Thyroid gland (tissue), 4 donors: ENCODE measurements around the gene PRKD2. TPM values are rescaled to one million over a fixed set of nuclear protein-coding genes. Genes with fewer than 3 reads are reported as not detected.

Source experiments
- DNase-seq, 2 donors: peaks; one replicate each; pipeline ENCODE4 v3.0.0-alpha.2; 2019
- H3K27ac ChIP-seq, 3 donors: fragments of 200-600 bp; sonication (generic); 1 replicate in 2 of 3; 2 replicates in 1 of 3; pipeline ENCODE4 v1.5.1; 2016 to 2019; ENCODE audit warnings: mild to moderate bottlenecking in 1 of 3, moderate library complexity in 1 of 3
- H3K27me3 ChIP-seq: fragments of 200-600 bp; sonication (generic); one replicate; pipeline ENCODE4 v1.5.1; 2019
- H3K36me3 ChIP-seq, 2 donors: fragments of 200-600 bp; sonication (generic); one replicate each; pipeline ENCODE4 v1.5.1; 2016 to 2019
- H3K4me1 ChIP-seq, 2 donors: fragments of 200-600 bp; sonication (generic); one replicate each; pipeline ENCODE4 v1.5.1; 2017 to 2019
- H3K4me3 ChIP-seq, 3 donors: fragments of 200-600 bp; sonication (generic); replicated peaks in 1 of 3; 1 replicate in 2 of 3; 2 replicates in 1 of 3; pipeline ENCODE4 v1.5.1; 2016; ENCODE audit warnings: mild to moderate bottlenecking in 1 of 3
- H3K9me3 ChIP-seq: fragments of 200-600 bp; sonication (generic); one replicate; pipeline ENCODE4 v1.5.1; 2017
- POLR2A ChIP-seq, 2 donors: fragments of 450-650 bp; IDR thresholded peaks; one replicate each; pipeline ENCODE4 v1.6.1; 2017; ENCODE audit warnings: antibody characterized with exemption in 2 of 2, mild to moderate bottlenecking in 2 of 2, moderate library complexity in 1 of 2
- WGBS, 2 donors: methylation state at CpG; one replicate each; pipeline ENCODE4 v1.1.5; 2017; 5-methylcytosine and 5-hydroxymethylcytosine counted together
- intact Hi-C: fragments of 100-400 bp; cut with DNase I; formaldehyde crosslinking; loops from one replicate; pipeline ENCODE4 v1.15.1; 2023
- total RNA-seq, 4 donors: library from RNA; depleted of rRNA; stranded (reverse); fragments of >200 nt; gene quantifications; one replicate each; pipeline ENCODE4 v1.2.3, GENCODE V29; 2016
- TF ChIP-seq, protein P1 (sequence below), 6 experiments: fragments of 200-600 bp in 3 of 6; fragments of 450-650 bp in 3 of 6; sonication (generic) in 3 of 6; IDR thresholded peaks; one replicate each; pipeline ENCODE4 v1.5.1; 2016 to 2019; ENCODE audit warnings: antibody characterized with exemption in 6 of 6, mild to moderate bottlenecking in 2 of 6, inconsistent platforms in 1 of 6, moderate library complexity in 1 of 6

The PRKD2 gene
- total RNA-seq, 4 donors from 2014 or later: 23.7 to 40.7 (median 32.7) TPM

GRCh38 chr19:46725036-46725820 is 8.3 kb upstream of the PRKD2 start:
- H3K9me3 ChIP-seq: no peaks in the 10 kb centered on the region
- H3K4me3 ChIP-seq: no peak overlapping the region
- no peak overlapping the region for H3K27ac ChIP-seq
- no peaks in the 10 kb centered on the region for H3K27me3 ChIP-seq
- no peak for TF ChIP-seq POLR2A (IDR thresholded peaks at IDR 0.05)
- TF ChIP-seq, protein P1, sequence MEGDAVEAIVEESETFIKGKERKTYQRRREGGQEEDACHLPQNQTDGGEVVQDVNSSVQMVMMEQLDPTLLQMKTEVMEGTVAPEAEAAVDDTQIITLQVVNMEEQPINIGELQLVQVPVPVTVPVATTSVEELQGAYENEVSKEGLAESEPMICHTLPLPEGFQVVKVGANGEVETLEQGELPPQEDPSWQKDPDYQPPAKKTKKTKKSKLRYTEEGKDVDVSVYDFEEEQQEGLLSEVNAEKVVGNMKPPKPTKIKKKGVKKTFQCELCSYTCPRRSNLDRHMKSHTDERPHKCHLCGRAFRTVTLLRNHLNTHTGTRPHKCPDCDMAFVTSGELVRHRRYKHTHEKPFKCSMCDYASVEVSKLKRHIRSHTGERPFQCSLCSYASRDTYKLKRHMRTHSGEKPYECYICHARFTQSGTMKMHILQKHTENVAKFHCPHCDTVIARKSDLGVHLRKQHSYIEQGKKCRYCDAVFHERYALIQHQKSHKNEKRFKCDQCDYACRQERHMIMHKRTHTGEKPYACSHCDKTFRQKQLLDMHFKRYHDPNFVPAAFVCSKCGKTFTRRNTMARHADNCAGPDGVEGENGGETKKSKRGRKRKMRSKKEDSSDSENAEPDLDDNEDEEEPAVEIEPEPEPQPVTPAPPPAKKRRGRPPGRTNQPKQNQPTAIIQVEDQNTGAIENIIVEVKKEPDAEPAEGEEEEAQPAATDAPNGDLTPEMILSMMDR (IDR thresholded peaks at IDR 0.05): no peak
- no peaks in the 10 kb centered on the region for H3K4me1 ChIP-seq
- peaks cover 73 to 84% of the 10 kb centered on the region in 2 donors for H3K36me3 ChIP-seq
- no peak for DNase-seq
- 93 to 96% methylated on average over 14 to 26 of the region's 26 CpGs for WGBS, 2 donors
- intact Hi-C loops: no loop called here

GRCh38 chr19:46724468-46724867 is 7.6 kb upstream of the PRKD2 start:
- TF ChIP-seq POLR2A (IDR thresholded peaks at IDR 0.05): no peak
- TF ChIP-seq, protein P1 (IDR thresholded peaks at IDR 0.05): no peak
- DNase-seq: no peak
- Histone ChIP-seq H3K9me3 (no peaks in the 10 kb centered on the region), H3K27me3 (no peaks in the 10 kb centered on the region), H3K27ac (no peak overlapping the region), H3K4me3 (no peak overlapping the region), H3K4me1 (no peaks in the 10 kb centered on the region), H3K36me3 (peaks cover 72 to 81% of the 10 kb centered on the region in 2 donors)
- WGBS, 2 donors: 90 to 92% methylated on average over 20 of the region's 20 CpGs
- intact Hi-C loops: no loop called here

GRCh38 chr19:46723471-46723870 is 6.6 kb upstream of the PRKD2 start:
- peaks cover 66 to 73% of the 10 kb centered on the region in 2 donors for H3K36me3 ChIP-seq
- DNase-seq: no peak
- H3K9me3 ChIP-seq: no peaks in the 10 kb centered on the region
- 87 to 96% methylated on average over 4 to 6 of the region's 6 CpGs for WGBS, 2 donors
- H3K27me3 ChIP-seq: no peaks in the 10 kb centered on the region
- H3K27ac ChIP-seq: no peak overlapping the region
- TF ChIP-seq, protein P1 (IDR thresholded peaks at IDR 0.05): no peak
- TF ChIP-seq POLR2A (IDR thresholded peaks at IDR 0.05): no peak
- H3K4me3 ChIP-seq: no peak overlapping the region
- intact Hi-C loops: no loop called here
- H3K4me1 ChIP-seq: peaks cover 0 to 3% of the 10 kb centered on the region in 2 donors

DNA sequence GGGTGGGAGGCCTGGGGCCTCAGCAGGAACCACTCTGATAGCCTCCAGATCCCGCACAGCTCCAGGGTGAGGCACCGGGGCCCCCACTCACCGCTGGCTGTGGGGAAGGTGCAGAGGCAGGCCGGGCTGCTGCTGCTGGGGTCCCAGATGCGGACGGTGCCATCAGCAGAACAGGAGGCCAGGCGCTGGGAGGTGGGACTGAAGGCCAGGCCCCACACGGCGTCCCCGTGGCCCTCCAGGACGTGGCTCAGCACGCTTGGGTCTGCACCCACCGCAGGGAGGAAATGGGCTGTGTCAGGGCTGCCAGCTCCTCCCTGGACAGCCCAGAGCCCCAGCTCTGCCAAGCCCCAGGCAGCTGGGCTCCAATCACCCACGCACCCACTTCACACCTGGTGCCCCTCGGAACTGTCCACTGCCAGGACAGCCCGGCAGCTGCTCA is 6.1 kb upstream of the PRKD2 start:
- Histone ChIP-seq H3K4me3 (no peak overlapping the region), H3K36me3 (peaks cover 66 to 68% of the 10 kb centered on the region in 2 donors), H3K9me3 (no peaks in the 10 kb centered on the region), H3K27me3 (no peaks in the 10 kb centered on the region), H3K27ac (no peak overlapping the region), H3K4me1 (peaks cover 0 to 7% of the 10 kb centered on the region in 2 donors)
- DNase-seq: no peak
- WGBS, 2 donors: 83 to 93% methylated on average over 2 to 3 of the region's 16 CpGs
- intact Hi-C loops: no loop called here
- no peak for TF ChIP-seq POLR2A (IDR thresholded peaks at IDR 0.05)
- TF ChIP-seq, protein P1 (IDR thresholded peaks at IDR 0.05): no peak

DNA sequence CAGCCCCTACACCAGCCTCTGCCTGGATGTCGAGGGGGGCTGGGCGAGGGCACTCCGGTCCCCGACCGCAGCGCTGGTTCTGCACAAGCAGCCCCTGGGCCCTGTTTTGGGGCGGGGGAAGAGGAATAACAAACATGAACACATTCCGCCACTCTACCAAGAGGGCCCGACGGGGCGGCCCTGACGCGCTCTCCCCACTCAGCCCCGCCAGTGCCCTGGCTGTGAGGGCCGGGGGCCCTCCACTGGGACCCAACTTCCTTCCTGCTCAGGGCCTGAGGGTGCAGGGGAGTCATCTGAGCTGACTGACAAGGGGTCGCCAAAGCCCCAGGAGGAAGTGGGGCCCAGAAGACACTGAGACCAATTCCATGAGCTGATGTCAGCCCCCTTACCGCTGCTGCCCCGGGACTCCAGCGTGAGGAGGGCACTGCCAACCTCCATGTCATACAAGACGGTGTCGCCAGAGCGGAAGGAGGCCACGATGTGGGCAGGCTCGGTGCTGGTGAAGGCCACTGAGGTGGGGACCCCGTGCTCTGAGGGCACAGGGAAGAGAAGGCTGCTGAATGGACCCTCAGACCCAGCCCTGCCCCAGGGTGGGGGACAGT is 5.6 kb upstream of the PRKD2 start:
- WGBS, 2 donors: 88 to 90% methylated on average over 20 to 24 of the region's 25 CpGs
- H3K27me3 ChIP-seq: no peaks in the 10 kb centered on the region
- no peak for DNase-seq
- H3K4me1 ChIP-seq: peaks cover 4 to 12% of the 10 kb centered on the region in 2 donors
- H3K9me3 ChIP-seq: no peaks in the 10 kb centered on the region
- intact Hi-C loops: no loop called here
- TF ChIP-seq POLR2A (IDR thresholded peaks at IDR 0.05): no peak
- TF ChIP-seq, protein P1 (IDR thresholded peaks at IDR 0.05): no peak
- H3K27ac ChIP-seq: no peak overlapping the region
- no peak overlapping the region for H3K4me3 ChIP-seq
- peaks cover 62 to 65% of the 10 kb centered on the region in 2 donors for H3K36me3 ChIP-seq
